H1 (cell line): Measurements from ENCODE around the gene NTRK1. TPM values are rescaled to one million over a fixed set of nuclear protein-coding genes. Genes with fewer than 3 reads are reported as not detected.

Experiments
- CTCF ChIA-PET: fragments of 300-600 bp; sonication (Branson Sonifier 250); formaldehyde crosslinking; loops from one replicate; lab custom pipeline; 2021; ENCODE audit not compliant: partially characterized antibody; lab: Charles Lee
- POLR2A ChIA-PET: fragments of 300-600 bp; sonication (Branson Sonifier 250); formaldehyde crosslinking; loops from one replicate; lab custom pipeline; 2021; ENCODE audit warnings: inconsistent platforms; ENCODE audit not compliant: partially characterized antibody; lab: Charles Lee
- DNase-seq, 2 experiments: peaks; one replicate each; pipeline versions ENCODE4 v3.0.0 to v3.0.0-alpha.2; 2010 to 2022; ENCODE audit warnings: low spot score in 2 of 2, low read depth in 1 of 2, mixed read lengths in 1 of 2
- FAIRE-seq: peaks from 2 replicates; lab custom pipeline; 2011; peaks lifted over from hg19 to GRCh38; lab: Jason Lieb, UNC
- H2AFZ ChIP-seq: 2 replicates; pipeline ENCODE4 v1.8.1; 2012; ENCODE audit warnings: low read length, inconsistent platforms
- H2AK5ac ChIP-seq: 2 replicates; pipeline ENCODE4 v1.6.1; 2013; ENCODE audit warnings: low read depth, low read length
- H2BK120ac ChIP-seq: replicated peaks from 2 replicates; pipeline ENCODE3; 2013; ENCODE audit warnings: low read depth, low read length, inconsistent platforms
- H2BK12ac ChIP-seq: 2 replicates; pipeline ENCODE4 v1.6.1; 2013; ENCODE audit warnings: low read depth, low read length
- H2BK15ac ChIP-seq: 2 replicates; pipeline ENCODE4 v1.6.1; 2013; ENCODE audit warnings: low read length
- H2BK20ac ChIP-seq: 2 replicates; pipeline ENCODE4 v1.6.1; 2013; ENCODE audit warnings: low read length
- H2BK5ac ChIP-seq: 2 replicates; pipeline ENCODE4 v1.6.1; 2013; ENCODE audit warnings: low read depth, low read length
- H3K14ac ChIP-seq: 2 replicates; pipeline ENCODE4 v1.6.1; 2013; ENCODE audit warnings: inconsistent platforms; ENCODE audit not compliant: insufficient read length
- H3K18ac ChIP-seq: 2 replicates; pipeline ENCODE4 v1.6.1; 2013; ENCODE audit warnings: low read length; ENCODE audit errors: extremely low read depth
- H3K23ac ChIP-seq: 2 replicates; pipeline ENCODE4 v1.6.1; 2013; ENCODE audit warnings: inconsistent platforms; ENCODE audit not compliant: insufficient read length
- H3K23me2 ChIP-seq: 2 replicates; pipeline ENCODE4 v1.6.1; 2013; ENCODE audit warnings: low read depth, low read length
- H3K27ac ChIP-seq: 2 replicates; pipeline ENCODE4 v1.6.1; 2011; ENCODE audit warnings: low read depth, low read length, inconsistent platforms
- H3K27me3 ChIP-seq, 4 experiments: replicated peaks in 1 of 4; 1 replicate in 1 of 4; 2 replicates in 3 of 4; pipeline versions ENCODE4 v1.6.1 to v1.8.1; 2011 to 2013; ENCODE audit warnings: low read length in 3 of 4, mild to moderate bottlenecking in 3 of 4, inconsistent platforms in 2 of 4, mixed read lengths in 2 of 4, moderate library complexity in 1 of 4; ENCODE audit not compliant: control insufficient read depth in 3 of 4, insufficient read depth in 3 of 4; ENCODE audit errors: extremely low read depth in 1 of 4
- H3K36me3 ChIP-seq, 4 experiments: 2 replicates each; pipeline versions ENCODE4 v1.6.1 to v1.8.1; 2011 to 2013; ENCODE audit warnings: mild to moderate bottlenecking in 4 of 4, low read length in 3 of 4, moderate library complexity in 2 of 4, control low read depth in 1 of 4, inconsistent platforms in 1 of 4; ENCODE audit not compliant: insufficient read depth in 4 of 4, control insufficient read depth in 2 of 4
- H3K4ac ChIP-seq: replicated peaks from 2 replicates; pipeline ENCODE3; 2013; ENCODE audit warnings: low read length, low read depth, mixed read lengths, inconsistent platforms; ENCODE audit not compliant: insufficient read length
- H3K4me1 ChIP-seq, 4 experiments: replicated peaks in 1 of 4; 1 replicate in 1 of 4; 2 replicates in 3 of 4; pipeline versions ENCODE4 v1.6.1 to v1.8.1; 2011 to 2013; ENCODE audit warnings: low read length in 3 of 4, inconsistent platforms in 2 of 4, mixed read lengths in 1 of 4; ENCODE audit not compliant: insufficient read depth in 4 of 4, control insufficient read depth in 3 of 4
- H3K4me2 ChIP-seq, 2 experiments: 2 replicates each; pipeline versions ENCODE4 v1.6.1 to v1.8.1; 2011 to 2013; ENCODE audit warnings: low read depth in 2 of 2, low read length in 2 of 2, control low read depth in 1 of 2, inconsistent platforms in 1 of 2, mild to moderate bottlenecking in 1 of 2; ENCODE audit not compliant: insufficient read depth in 1 of 2
- H3K4me3 ChIP-seq, 4 experiments: fragments of 200-600, 300-600 bp in 1 of 4; sonication (generic), shearing (Covaris generic), sonication (Bioruptor Twin) in 1 of 4; 2 replicates each; pipeline versions ENCODE4 v1.5.1 to v1.8.1; 2011 to 2016; ENCODE audit warnings: low read length in 4 of 4, low read depth in 3 of 4, control low read depth in 2 of 4, inconsistent platforms in 2 of 4, mild to moderate bottlenecking in 2 of 4, mixed read lengths in 1 of 4, moderate library complexity in 1 of 4; ENCODE audit not compliant: insufficient read depth in 2 of 4; ENCODE audit errors: extremely low read depth in 1 of 4
- H3K56ac ChIP-seq: replicated peaks from 2 replicates; pipeline ENCODE3; 2013; ENCODE audit warnings: low read depth, mild to moderate bottlenecking, mixed read lengths, low read length, inconsistent platforms; ENCODE audit not compliant: insufficient read length
- H3K79me1 ChIP-seq: 2 replicates; pipeline ENCODE4 v1.6.1; 2013; ENCODE audit warnings: low read depth, low read length, control low read depth
- H3K79me2 ChIP-seq, 2 experiments: 2 replicates each; pipeline versions ENCODE4 v1.6.1 to v1.8.1; 2012 to 2013; ENCODE audit warnings: low read length in 2 of 2, mild to moderate bottlenecking in 2 of 2, inconsistent platforms in 1 of 2; ENCODE audit not compliant: insufficient read depth in 2 of 2, control insufficient read depth in 1 of 2
- H3K9ac ChIP-seq, 4 experiments: replicated peaks in 1 of 4; 1 replicate in 1 of 4; 2 replicates in 3 of 4; pipeline versions ENCODE4 v1.6.1 to v1.8.1; 2011 to 2013; ENCODE audit warnings: low read depth in 3 of 4, low read length in 3 of 4, control low read depth in 2 of 4, mild to moderate bottlenecking in 2 of 4, moderate library complexity in 2 of 4, inconsistent platforms in 1 of 4; ENCODE audit errors: extremely low read depth in 1 of 4
- H3K9me3 ChIP-seq, 2 experiments: 2 replicates each; pipeline versions ENCODE4 v1.6.1 to v1.8.1; 2012 to 2013; ENCODE audit warnings: mild to moderate bottlenecking in 2 of 2, moderate library complexity in 2 of 2, control low read depth in 1 of 2, inconsistent platforms in 1 of 2, low read depth in 1 of 2, low read length in 1 of 2, mixed read lengths in 1 of 2; ENCODE audit not compliant: insufficient read depth in 2 of 2
- H4K20me1 ChIP-seq, 2 experiments: replicated peaks in 1 of 2; 2 replicates each; pipeline versions ENCODE3 to v1.8.1; 2011 to 2013; ENCODE audit warnings: inconsistent platforms in 2 of 2, low read length in 2 of 2, mild to moderate bottlenecking in 1 of 2; ENCODE audit not compliant: insufficient read depth in 2 of 2, control insufficient read depth in 1 of 2
- H4K5ac ChIP-seq: 2 replicates; pipeline ENCODE4 v1.6.1; 2013; ENCODE audit warnings: low read length, low read depth, mixed read lengths, inconsistent platforms; ENCODE audit not compliant: insufficient read length
- H4K8ac ChIP-seq: 2 replicates; pipeline ENCODE4 v1.8.0; 2013; ENCODE audit warnings: mild to moderate bottlenecking, moderate library complexity, low read length, inconsistent platforms; ENCODE audit not compliant: insufficient read depth; ENCODE audit errors: extremely low read depth
- H4K91ac ChIP-seq: replicated peaks from 2 replicates; pipeline ENCODE3; 2013; ENCODE audit warnings: low read length, mixed read lengths, inconsistent platforms; ENCODE audit not compliant: insufficient read length
- JUN ChIP-seq: IDR thresholded peaks from 2 replicates; pipeline ENCODE4 v1.6.1; 2011; ENCODE audit warnings: low read depth, mild to moderate bottlenecking, improper control_type of control experiment, low read length
- NANOG ChIP-seq: IDR thresholded peaks from 2 replicates; pipeline ENCODE4 v1.6.1; 2011; ENCODE audit warnings: low read length, low read depth, mild to moderate bottlenecking, inconsistent platforms; ENCODE audit not compliant: insufficient read depth, poor library complexity, severe bottlenecking
- RNF2 ChIP-seq: fragments of 200-900, 300-1000 bp; sonication (generic); IDR thresholded peaks from 2 replicates; pipeline ENCODE4 v1.7.1; 2016; ENCODE audit warnings: borderline replicate concordance, low read depth, mild to moderate bottlenecking, antibody characterized with exemption, low read length; ENCODE audit not compliant: poor library complexity, severe bottlenecking; ENCODE audit errors: missing control alignments
- TAF7 ChIP-seq: optimal IDR thresholded peaks from 2 replicates; pipeline ENCODE3; 2011; ENCODE audit warnings: low read depth, mild to moderate bottlenecking, inconsistent platforms, low read length, moderate library complexity, borderline replicate concordance
- WGBS, 2 experiments: shearing (Covaris generic) in 1 of 2; methylation state at CpG; one replicate each; pipeline versions ENCODE4 v1.1.6 to v1.1.7; 2013 to 2015; ENCODE audit warnings: low lambda C conversion rate in 2 of 2, mixed read lengths in 2 of 2, inconsistent platforms in 1 of 2, low coverage in 1 of 2, missing lambda C conversion rate in 1 of 2; ENCODE audit not compliant: insufficient replicate concordance in 2 of 2, insufficient coverage in 1 of 2, insufficient read length in 1 of 2; ENCODE audit errors: extremely low coverage in 1 of 2, missing lambda C conversion rate in 1 of 2; 5-methylcytosine and 5-hydroxymethylcytosine counted together
- polyA plus RNA-seq, 7 experiments: library from polyadenylated mRNA; depleted of rRNA in 3 of 7; stranded (reverse) in 5 of 7; unstranded in 2 of 7; fragments of >200 nt in 5 of 7; fragments of 200-250 nt in 2 of 7; gene quantifications; 1 replicate in 5 of 7; 2 replicates in 1 of 7; 4 replicates in 1 of 7; pipeline versions ENCODE4 v1.2.1 to v1.2.3, GENCODE V29; 2011 to 2013; ENCODE audit warnings: missing spikeins in 2 of 7, mixed read lengths in 2 of 7
- total RNA-seq: library from RNA; stranded (reverse); fragmentation: NEBNext Ultra II Directional; extraction: Animal tissue kit (Norgen Biotek cat#: 25700); gene quantifications from 2 replicates; pipeline ENCODE4 v1.2.1, GENCODE V29; 2021
- TF ChIP-seq, protein P1 (sequence below): IDR thresholded peaks from 2 replicates; pipeline ENCODE4 v1.6.1; 2012; ENCODE audit warnings: low read length, inconsistent platforms
- TF ChIP-seq, protein P2 (sequence below): IDR thresholded peaks from 2 replicates; pipeline ENCODE4 v1.6.1; 2012; ENCODE audit warnings: inconsistent platforms

The NTRK1 gene
- total and polyA plus RNA-seq, 2 of the 8 experiments (the other 6 are each of a cell fraction or from before 2014, with no cell fraction given) = 0.12 to 0.24 TPM

DNA sequence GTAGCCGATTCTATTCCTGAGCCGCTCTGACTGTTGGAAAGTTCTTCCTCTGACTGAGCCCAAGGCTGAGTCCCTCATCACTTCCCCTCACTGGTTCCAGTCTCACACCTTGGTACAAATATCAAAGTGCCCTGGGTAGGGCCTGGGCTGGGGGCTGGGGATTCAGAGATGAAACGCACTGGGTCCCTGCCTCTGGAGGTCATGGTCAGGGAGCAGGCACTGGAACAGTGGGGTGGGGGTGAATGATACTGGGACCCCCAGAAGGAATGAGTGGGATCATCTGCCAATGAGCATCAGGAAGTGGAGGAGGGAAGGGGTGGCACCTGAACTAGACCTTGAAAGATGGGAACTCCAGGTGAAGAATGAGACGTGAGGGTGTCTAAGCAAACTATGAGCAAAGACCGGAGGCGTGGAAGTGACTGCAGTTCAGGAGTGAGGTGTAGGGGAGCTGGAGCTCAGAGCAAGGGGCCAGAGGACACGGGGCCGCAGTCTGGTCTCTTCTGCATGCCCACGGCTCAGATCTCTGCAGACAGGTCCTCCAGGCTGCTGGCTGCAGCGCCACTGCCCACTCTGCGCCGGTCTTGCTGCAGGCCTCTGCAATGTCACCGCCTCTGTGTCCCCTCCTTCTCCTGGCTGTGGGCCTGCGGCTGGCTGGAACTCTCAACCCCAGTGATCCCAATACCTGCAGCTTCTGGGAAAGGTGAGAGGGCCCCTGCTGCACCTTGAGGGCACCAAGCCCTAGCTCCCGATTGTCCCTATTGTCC, 42.8 kb downstream of the NTRK1 start:
- peaks cover 0 to 4% of the 10 kb centered on the region in 2 experiments; a peak in 1 of 4 replicates for H3K9me3 ChIP-seq
- H2BK5ac ChIP-seq = no peak overlapping the region
- no peak overlapping the region for H4K91ac ChIP-seq
- H3K23me2 ChIP-seq = no peaks in the 10 kb centered on the region
- H3K4me3 ChIP-seq = no peak overlapping the region
- FAIRE-seq (no peak), DNase-seq (no peak)
- no peak overlapping the region for H3K23ac ChIP-seq
- no peak overlapping the region for H4K5ac ChIP-seq
- no peak overlapping the region for H2AK5ac ChIP-seq
- no peak for TF ChIP-seq TAF7
- TF ChIP-seq, protein P1, sequence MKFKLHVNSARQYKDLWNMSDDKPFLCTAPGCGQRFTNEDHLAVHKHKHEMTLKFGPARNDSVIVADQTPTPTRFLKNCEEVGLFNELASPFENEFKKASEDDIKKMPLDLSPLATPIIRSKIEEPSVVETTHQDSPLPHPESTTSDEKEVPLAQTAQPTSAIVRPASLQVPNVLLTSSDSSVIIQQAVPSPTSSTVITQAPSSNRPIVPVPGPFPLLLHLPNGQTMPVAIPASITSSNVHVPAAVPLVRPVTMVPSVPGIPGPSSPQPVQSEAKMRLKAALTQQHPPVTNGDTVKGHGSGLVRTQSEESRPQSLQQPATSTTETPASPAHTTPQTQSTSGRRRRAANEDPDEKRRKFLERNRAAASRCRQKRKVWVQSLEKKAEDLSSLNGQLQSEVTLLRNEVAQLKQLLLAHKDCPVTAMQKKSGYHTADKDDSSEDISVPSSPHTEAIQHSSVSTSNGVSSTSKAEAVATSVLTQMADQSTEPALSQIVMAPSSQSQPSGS = no peak
- TF ChIP-seq, protein P2, sequence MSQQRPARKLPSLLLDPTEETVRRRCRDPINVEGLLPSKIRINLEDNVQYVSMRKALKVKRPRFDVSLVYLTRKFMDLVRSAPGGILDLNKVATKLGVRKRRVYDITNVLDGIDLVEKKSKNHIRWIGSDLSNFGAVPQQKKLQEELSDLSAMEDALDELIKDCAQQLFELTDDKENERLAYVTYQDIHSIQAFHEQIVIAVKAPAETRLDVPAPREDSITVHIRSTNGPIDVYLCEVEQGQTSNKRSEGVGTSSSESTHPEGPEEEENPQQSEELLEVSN = no peak
- TF ChIP-seq RNF2 = no peak
- no peak for TF ChIP-seq JUN
- TF ChIP-seq NANOG = no peak
- no peak overlapping the region for H2BK12ac ChIP-seq
- ChIA-PET POLR2A (interaction anchor here (0.6 to 0.8 kb wide), 2 partner anchors 43 to 161 kb away, joined by 3 read pairs; partner anchors contain the start of gene NTRK1), CTCF (interaction anchor here (0.6 to 2.4 kb wide), 7 partner anchors 10 to 67 kb away, joined by 3 to 13 read pairs (median 4); partner anchors contain the start of gene PEAR1)
- 86% methylated on average over 15 of the region's 15 CpGs; no CpG with 5 or more reads in 1 of the 2 experiments for WGBS, 2 experiments
- H2BK120ac ChIP-seq = no peak overlapping the region
- H4K8ac ChIP-seq = no peak overlapping the region
- H2BK15ac ChIP-seq = no peak overlapping the region
- H3K79me2 ChIP-seq = no peaks in the 10 kb centered on the region
- H3K4me2 ChIP-seq = no peak overlapping the region
- H3K27ac ChIP-seq = no peak overlapping the region
- H3K27me3 ChIP-seq = peaks cover 0 to 5% (median 2%) of the 10 kb centered on the region in 4 experiments; a peak in 4 of 7 replicates
- no peak overlapping the region for H3K56ac ChIP-seq
- no peak overlapping the region for H3K14ac ChIP-seq
- H2BK20ac ChIP-seq = no peak overlapping the region
- no peaks in the 10 kb centered on the region for H4K20me1 ChIP-seq
- no peak overlapping the region for H2AFZ ChIP-seq
- H3K36me3 ChIP-seq = no peaks in the 10 kb centered on the region
- H3K9ac ChIP-seq = no peak overlapping the region
- no peaks in the 10 kb centered on the region for H3K79me1 ChIP-seq
- peaks cover 0 to 4% (median 0%) of the 10 kb centered on the region in 4 experiments; a peak in 3 of 7 replicates for H3K4me1 ChIP-seq
- no peak overlapping the region for H3K4ac ChIP-seq
- no peak overlapping the region for H3K18ac ChIP-seq
